ENCODE measurements around the gene TNFRSF6B. TPM values are rescaled to one million over a fixed set of nuclear protein-coding genes. Genes with fewer than 3 reads are reported as not detected.
A peak's percentile ranks its signal among the peaks of the same experiment; 100 is the strongest.

Gene TNFRSF6B
- total RNA-seq, 1 donor: 2.9 TPM

DNA sequence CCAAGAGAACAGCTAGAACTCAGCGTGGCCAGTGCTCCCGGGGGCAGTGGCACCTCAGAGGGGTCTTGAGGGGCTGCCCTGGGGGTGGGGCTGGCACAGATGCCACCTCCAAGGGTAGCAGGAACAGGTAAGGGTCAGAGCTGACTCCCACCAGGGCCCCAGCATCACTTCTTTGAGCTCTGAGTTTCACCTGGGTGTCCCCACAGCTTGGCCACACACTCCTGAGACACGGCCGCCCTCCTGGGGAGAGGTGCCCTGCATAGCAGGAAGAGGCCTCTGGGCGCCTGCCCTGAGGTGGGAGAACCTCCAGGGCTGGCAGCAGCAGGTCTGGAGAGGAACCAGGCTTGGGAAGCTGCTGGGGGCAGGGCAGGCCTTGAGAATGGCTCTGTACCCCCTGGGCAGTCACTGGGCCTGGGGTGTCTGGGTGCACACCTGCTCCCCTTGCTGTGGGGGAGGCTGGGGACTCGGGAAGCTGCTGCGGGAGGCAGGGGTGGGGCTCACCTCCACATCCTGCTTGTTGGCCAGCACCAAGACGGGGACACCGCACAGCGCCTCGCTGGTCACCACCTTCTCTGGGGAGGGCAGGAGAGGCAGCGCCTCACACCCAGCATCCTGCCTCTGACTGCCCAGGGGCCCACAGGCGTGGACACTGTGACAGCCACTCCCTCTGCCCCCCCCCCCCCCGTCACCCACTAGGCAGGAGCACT lies 5.0 kb downstream of the TNFRSF6B start:
- peaks cover 35% of the 10 kb centered on the region for H3K4me1 ChIP-seq (ENCODE audit: insufficient read depth, low read length)
- no peaks in the 10 kb centered on the region for H4K20me1 ChIP-seq (ENCODE audit: insufficient read depth, low read length)
- H3K4me3 ChIP-seq (ENCODE audit: insufficient read depth, low read length): no peak overlapping the region
- no peak overlapping the region for H2AFZ ChIP-seq (ENCODE audit: low read length)
- peaks cover 28% of the 10 kb centered on the region for H3K79me2 ChIP-seq (ENCODE audit: insufficient read depth, low read length)
- peak; percentile 83 for DNase-seq (ENCODE audit: insufficient read length, low spot score, missing footprints)
- H3K27ac ChIP-seq (ENCODE audit: low read depth, low read length): no peak overlapping the region
- TF ChIP-seq, protein P1, sequence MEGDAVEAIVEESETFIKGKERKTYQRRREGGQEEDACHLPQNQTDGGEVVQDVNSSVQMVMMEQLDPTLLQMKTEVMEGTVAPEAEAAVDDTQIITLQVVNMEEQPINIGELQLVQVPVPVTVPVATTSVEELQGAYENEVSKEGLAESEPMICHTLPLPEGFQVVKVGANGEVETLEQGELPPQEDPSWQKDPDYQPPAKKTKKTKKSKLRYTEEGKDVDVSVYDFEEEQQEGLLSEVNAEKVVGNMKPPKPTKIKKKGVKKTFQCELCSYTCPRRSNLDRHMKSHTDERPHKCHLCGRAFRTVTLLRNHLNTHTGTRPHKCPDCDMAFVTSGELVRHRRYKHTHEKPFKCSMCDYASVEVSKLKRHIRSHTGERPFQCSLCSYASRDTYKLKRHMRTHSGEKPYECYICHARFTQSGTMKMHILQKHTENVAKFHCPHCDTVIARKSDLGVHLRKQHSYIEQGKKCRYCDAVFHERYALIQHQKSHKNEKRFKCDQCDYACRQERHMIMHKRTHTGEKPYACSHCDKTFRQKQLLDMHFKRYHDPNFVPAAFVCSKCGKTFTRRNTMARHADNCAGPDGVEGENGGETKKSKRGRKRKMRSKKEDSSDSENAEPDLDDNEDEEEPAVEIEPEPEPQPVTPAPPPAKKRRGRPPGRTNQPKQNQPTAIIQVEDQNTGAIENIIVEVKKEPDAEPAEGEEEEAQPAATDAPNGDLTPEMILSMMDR (IDR thresholded peaks at IDR 0.05; ENCODE audit: extremely low read depth, low read depth, low read length): no peak
- no peak overlapping the region for H3K4me2 ChIP-seq (ENCODE audit: insufficient read depth, low read length)
- H3K36me3 ChIP-seq (ENCODE audit: insufficient read depth, low read length): peaks cover 24% of the 10 kb centered on the region
- H3K27me3 ChIP-seq (ENCODE audit: insufficient read depth, low read length): no peaks in the 10 kb centered on the region
- no peaks in the 10 kb centered on the region for H3K9me3 ChIP-seq (ENCODE audit: low read depth, low read length)

DNA sequence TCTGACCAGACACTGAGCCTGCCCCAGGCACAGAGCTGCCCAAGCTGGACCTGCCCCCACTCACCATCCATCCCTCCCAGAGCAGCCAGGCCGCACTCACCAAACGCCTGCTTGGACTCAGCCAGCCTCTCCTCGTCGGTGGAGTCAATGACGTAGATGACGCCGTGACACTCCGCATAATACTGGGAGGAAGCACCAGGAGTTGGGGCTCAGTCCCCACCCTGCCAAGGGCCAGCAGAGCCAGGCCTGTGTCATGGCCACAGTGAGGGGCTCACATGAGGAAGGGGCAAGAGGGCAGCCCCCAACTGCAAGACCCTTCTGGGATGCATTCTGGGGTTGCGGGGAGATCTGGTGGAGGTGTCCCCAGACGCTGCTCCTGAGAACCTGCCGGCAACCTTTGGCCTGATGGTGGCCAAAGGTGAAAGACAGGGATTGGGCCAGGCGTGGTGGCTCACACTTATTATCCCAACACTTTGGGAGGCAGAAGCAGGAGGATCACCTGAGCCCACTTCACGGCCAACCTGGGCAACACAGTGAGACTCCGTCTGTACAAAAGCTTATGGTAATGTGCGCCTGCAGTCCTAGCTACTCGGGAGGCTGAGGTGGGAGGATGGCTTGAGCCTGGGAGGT lies 5.7 kb downstream of the TNFRSF6B start:
- no peaks in the 10 kb centered on the region for H4K20me1 ChIP-seq (ENCODE audit: insufficient read depth, low read length)
- H3K4me2 ChIP-seq (ENCODE audit: insufficient read depth, low read length): no peak overlapping the region
- no peak overlapping the region for H2AFZ ChIP-seq (ENCODE audit: low read length)
- TF ChIP-seq, protein P1 (IDR thresholded peaks at IDR 0.05; ENCODE audit: extremely low read depth, low read depth, low read length): no peak
- H3K4me3 ChIP-seq (ENCODE audit: insufficient read depth, low read length): no peak overlapping the region
- H3K9me3 ChIP-seq (ENCODE audit: low read depth, low read length): no peaks in the 10 kb centered on the region
- DNase-seq (ENCODE audit: insufficient read length, low spot score, missing footprints): peak; percentile 49
- no peaks in the 10 kb centered on the region for H3K27me3 ChIP-seq (ENCODE audit: insufficient read depth, low read length)
- peaks cover 35% of the 10 kb centered on the region for H3K79me2 ChIP-seq (ENCODE audit: insufficient read depth, low read length)
- peaks cover 25% of the 10 kb centered on the region for H3K36me3 ChIP-seq (ENCODE audit: insufficient read depth, low read length)
- H3K27ac ChIP-seq (ENCODE audit: low read depth, low read length): no peak overlapping the region
- H3K4me1 ChIP-seq (ENCODE audit: insufficient read depth, low read length): peaks cover 35% of the 10 kb centered on the region

DNA sequence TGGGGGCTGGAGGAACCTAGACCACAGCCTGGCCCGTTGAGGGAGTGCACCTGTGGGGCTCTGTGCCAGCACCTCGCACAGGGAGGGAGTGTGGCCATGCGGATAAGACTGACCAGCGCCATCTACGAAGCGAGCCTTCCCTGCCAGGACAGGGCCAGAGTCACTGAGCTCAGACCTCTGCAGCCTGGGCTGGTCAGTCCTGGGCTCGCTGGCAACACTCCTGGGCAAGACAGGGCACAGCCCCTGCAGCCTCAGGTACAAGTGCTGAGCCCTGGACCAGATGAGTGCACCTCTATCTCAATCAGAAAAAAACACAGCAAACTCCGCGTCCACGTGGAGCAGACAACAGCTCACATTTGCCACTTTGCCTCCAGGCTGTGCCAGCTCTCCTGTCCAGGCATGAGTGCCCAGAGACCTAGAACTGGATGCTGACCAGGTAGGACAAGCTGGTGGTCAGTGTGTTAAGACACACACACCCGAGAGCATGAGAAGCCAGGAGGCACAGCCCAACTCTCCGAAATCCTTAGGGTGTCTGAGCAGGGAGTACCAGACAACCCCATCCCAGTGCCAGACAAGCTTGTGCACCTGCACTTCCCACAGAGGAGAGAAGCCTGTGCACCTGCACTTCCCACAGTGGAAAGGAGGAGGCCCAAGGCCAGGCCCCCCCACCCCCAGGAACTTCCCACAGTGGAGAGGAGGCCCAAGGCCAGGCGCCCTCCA lies 6.5 kb downstream of the TNFRSF6B start:
- Histone ChIP-seq H3K36me3 (ENCODE audit: insufficient read depth, low read length) (peaks cover 25% of the 10 kb centered on the region), H4K20me1 (ENCODE audit: insufficient read depth, low read length) (no peaks in the 10 kb centered on the region), H3K27me3 (ENCODE audit: insufficient read depth, low read length) (no peaks in the 10 kb centered on the region), H3K4me2 (ENCODE audit: insufficient read depth, low read length) (no peak overlapping the region), H3K27ac (ENCODE audit: low read depth, low read length) (no peak overlapping the region), H3K4me3 (ENCODE audit: insufficient read depth, low read length) (no peak overlapping the region), H3K4me1 (ENCODE audit: insufficient read depth, low read length) (peaks cover 28% of the 10 kb centered on the region), H3K9me3 (ENCODE audit: low read depth, low read length) (no peaks in the 10 kb centered on the region), H2AFZ (ENCODE audit: low read length) (no peak overlapping the region), H3K79me2 (ENCODE audit: insufficient read depth, low read length) (peaks cover 42% of the 10 kb centered on the region)
- TF ChIP-seq, protein P1 (IDR thresholded peaks at IDR 0.05; ENCODE audit: extremely low read depth, low read depth, low read length): no peak
- peak; percentile 87 for DNase-seq (ENCODE audit: insufficient read length, low spot score, missing footprints)

DNA sequence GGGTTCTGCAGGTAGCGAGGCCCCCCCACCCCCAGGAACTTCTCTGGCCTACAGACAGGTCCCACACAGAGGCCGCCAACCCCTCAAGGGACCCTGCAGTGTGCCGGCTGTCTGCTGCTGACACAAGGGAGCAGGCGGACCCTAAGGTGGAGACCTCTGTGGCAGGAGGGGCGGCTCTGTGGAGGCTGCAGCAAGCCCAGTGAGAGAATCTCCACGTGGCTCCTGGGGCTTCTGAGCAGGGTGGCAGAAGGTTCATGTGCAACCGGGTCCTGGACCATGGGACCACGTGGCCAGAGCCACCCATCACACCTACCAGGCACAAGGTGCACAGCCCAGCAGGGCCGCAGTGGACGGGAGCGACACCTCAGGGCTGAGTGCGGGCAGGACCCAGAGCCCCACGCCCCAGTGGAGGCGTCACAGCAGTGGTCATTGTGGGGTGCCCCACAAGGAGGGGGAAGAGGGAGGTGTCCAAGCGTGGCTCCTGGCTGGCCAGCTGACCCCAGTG lies 7.1 kb downstream of the TNFRSF6B start:
- Histone ChIP-seq H3K36me3 (ENCODE audit: insufficient read depth, low read length) (peaks cover 25% of the 10 kb centered on the region), H3K79me2 (ENCODE audit: insufficient read depth, low read length) (peaks cover 48% of the 10 kb centered on the region), H3K27me3 (ENCODE audit: insufficient read depth, low read length) (no peaks in the 10 kb centered on the region), H3K4me2 (ENCODE audit: insufficient read depth, low read length) (no peak overlapping the region), H3K27ac (ENCODE audit: low read depth, low read length) (no peak overlapping the region), H2AFZ (ENCODE audit: low read length) (no peak overlapping the region), H3K4me1 (ENCODE audit: insufficient read depth, low read length) (peaks cover 23% of the 10 kb centered on the region), H4K20me1 (ENCODE audit: insufficient read depth, low read length) (peaks cover 2% of the 10 kb centered on the region), H3K9me3 (ENCODE audit: low read depth, low read length) (no peaks in the 10 kb centered on the region), H3K4me3 (ENCODE audit: insufficient read depth, low read length) (no peak overlapping the region)
- DNase-seq (ENCODE audit: insufficient read length, low spot score, missing footprints): peak; percentile 74
- TF ChIP-seq, protein P1 (IDR thresholded peaks at IDR 0.05; ENCODE audit: extremely low read depth, low read depth, low read length): no peak
